ENCODE measurements around the gene FBXW11.
"Not testable (repeated sequence)": the region's sequence is repeated elsewhere in the genome, so short reads cannot be mapped to it uniquely, and the experiment has no call there.

FBXW11 gene

GRCh38 chr5:171984748-171985419 lies 21.6 kb downstream of the FBXW11 start:
- DNase-seq, result no peak

- no peak for DNase-seq
Observed at GRCh38 chr5:171981847-171982246, 24.6 kb downstream of the FBXW11 start.

- DNase-seq, result no peak
Observed at GRCh38 chr5:171980792-171981191, 25.6 kb downstream of the FBXW11 start.

GRCh38 chr5:171979606-171980005 lies 26.8 kb downstream of the FBXW11 start:
- no peak for DNase-seq

GRCh38 chr5:171978519-171978918 lies 27.9 kb downstream of the FBXW11 start:
- DNase-seq, result no peak

- DNase-seq, result no peak
Observed at GRCh38 chr5:171978016-171978415, 28.4 kb downstream of the FBXW11 start.

GRCh38 chr5:171977244-171977950 lies 29.0 kb downstream of the FBXW11 start:
- not testable (repeated sequence) for DNase-seq

- no peak for DNase-seq
Observed at GRCh38 chr5:171975877-171976667, 30.4 kb downstream of the FBXW11 start.

- DNase-seq, result no peak
Observed at GRCh38 chr5:171975262-171975876, 31.1 kb downstream of the FBXW11 start.

- DNase-seq, result no peak
Observed at GRCh38 chr5:171970826-171971225, 35.6 kb downstream of the FBXW11 start.

- no peak for DNase-seq
Observed at GRCh38 chr5:171969288-171969880, 37.1 kb downstream of the FBXW11 start.

GRCh38 chr5:171968531-171968930 lies 37.9 kb downstream of the FBXW11 start:
- no peak for DNase-seq

GRCh38 chr5:171966964-171967363 lies 39.5 kb downstream of the FBXW11 start:
- DNase-seq, result no peak

GRCh38 chr5:171966270-171966669 lies 40.2 kb downstream of the FBXW11 start:
- no peak for DNase-seq

- no peak for DNase-seq
Observed at GRCh38 chr5:171965745-171966144, 40.7 kb downstream of the FBXW11 start.

- DNase-seq, result no peak
Observed at GRCh38 chr5:171963416-171963815, 43.0 kb downstream of the FBXW11 start.

GRCh38 chr5:171961117-171961516 lies 45.3 kb downstream of the FBXW11 start:
- no peak for DNase-seq

GRCh38 chr5:171957591-171958251 lies 48.7 kb downstream of the FBXW11 start:
- no peak for DNase-seq

GRCh38 chr5:171956887-171957495 lies 49.4 kb downstream of the FBXW11 start:
- DNase-seq, result no peak

- DNase-seq, result no peak
Observed at GRCh38 chr5:171956314-171956713, 50.1 kb downstream of the FBXW11 start.

- no peak for DNase-seq
Observed at GRCh38 chr5:171955761-171956160, 50.7 kb downstream of the FBXW11 start.
